HepG2 (cell line): ENCODE results near the gene FAR1. TPM values are rescaled to one million over a fixed set of nuclear protein-coding genes. Genes with fewer than 3 reads are reported as not detected.

ENCODE experiments used
- ATAC-seq: fragments of 200-7000 bp; cut with Tn5 transposase; 3 replicates; pipeline ENCODE4 v1.9.1; 2020; ENCODE audit warnings: mild to moderate bottlenecking, moderate library complexity
- BruUV-seq: library from RNA; stranded (reverse); fragments of 400-500 nt; replicated peaks from 2 replicates; lab custom pipeline; 2021; lab: Mats Ljungman, UMichigan
- CTCF ChIA-PET: fragments of 300-600 bp; formaldehyde crosslinking; extraction: SDS; loops from one replicate; lab custom pipeline; 2021; ENCODE audit warnings: low total read pairs, inconsistent platforms, low intra/inter-chr PET ratio; lab: Yijun Ruan, JAX
- POLR2A ChIA-PET: fragments of 350-600 bp; sonication (Branson Sonifier 250); formaldehyde crosslinking; loops from one replicate; lab custom pipeline; 2020; ENCODE audit warnings: antibody characterized with exemption, inconsistent platforms; lab: Yijun Ruan, JAX
- DNase-seq: peaks from one replicate; pipeline ENCODE4 v3.0.0-alpha.2; 2015; ENCODE audit warnings: low spot score
- FAIRE-seq: peaks from 3 replicates; lab custom pipeline; 2011; peaks lifted over from hg19 to GRCh38; lab: Jason Lieb, UNC
- H2AFZ ChIP-seq: one replicate; pipeline ENCODE4 v1.6.1; 2011; ENCODE audit warnings: low read length, inconsistent platforms
- H3K27ac ChIP-seq: fragments of 300-600 bp; 3 replicates; pipeline ENCODE4 v1.8.0; 2011; ENCODE audit warnings: mixed run types, mild to moderate bottlenecking, mixed read lengths, low read length, inconsistent platforms; ENCODE audit not compliant: insufficient read depth; ENCODE audit errors: extremely low read length
- H3K27me3 ChIP-seq, 2 experiments: fragments of 200-600 bp in 1 of 2; 2 replicates in 1 of 2; 3 replicates in 1 of 2; pipeline versions ENCODE4 v1.6.0 to v1.8.0; 2011; ENCODE audit warnings: low read length in 2 of 2, mild to moderate bottlenecking in 2 of 2, moderate library complexity in 2 of 2, inconsistent platforms in 1 of 2; ENCODE audit not compliant: insufficient read depth in 2 of 2, control insufficient read depth in 1 of 2
- H3K36me3 ChIP-seq, 2 experiments: fragments of 200-600 bp in 1 of 2; replicated peaks in 1 of 2; 2 replicates in 1 of 2; 3 replicates in 1 of 2; pipeline versions ENCODE4 v1.5.1 to v1.8.0; 2011; ENCODE audit warnings: low read length in 2 of 2, inconsistent platforms in 1 of 2; ENCODE audit not compliant: insufficient read depth in 2 of 2, control insufficient read depth in 1 of 2
- H3K4me1 ChIP-seq: 2 replicates; pipeline ENCODE4 v1.5.1; 2012; ENCODE audit warnings: low read length, inconsistent platforms; ENCODE audit not compliant: insufficient read depth
- H3K4me2 ChIP-seq: 2 replicates; pipeline ENCODE4 v1.6.0; 2011; ENCODE audit warnings: low read depth, low read length, inconsistent platforms
- H3K4me3 ChIP-seq, 3 experiments: fragments of 200-600 bp in 1 of 3; sonication (generic), shearing (Covaris generic) in 1 of 3; replicated peaks in 1 of 3; 2 replicates each; pipeline ENCODE4 v1.5.1; 2011 to 2016; ENCODE audit warnings: low read length in 3 of 3, inconsistent platforms in 2 of 3, low read depth in 2 of 3, mild to moderate bottlenecking in 2 of 3, control low read depth in 1 of 3, mixed read lengths in 1 of 3; ENCODE audit not compliant: insufficient read depth in 1 of 3
- H3K79me2 ChIP-seq: one replicate; pipeline ENCODE4 v1.6.1; 2011; ENCODE audit warnings: low read length, inconsistent platforms; ENCODE audit not compliant: insufficient read depth
- H3K9ac ChIP-seq: 2 replicates; pipeline ENCODE4 v1.6.0; 2011; ENCODE audit warnings: mild to moderate bottlenecking, low read depth, low read length, inconsistent platforms; ENCODE audit not compliant: insufficient read depth
- H3K9me3 ChIP-seq: 2 replicates; pipeline ENCODE4 v1.5.1; 2012; ENCODE audit warnings: mild to moderate bottlenecking, low read length
- H4K20me1 ChIP-seq: 2 replicates; pipeline ENCODE4 v1.6.0; 2011; ENCODE audit warnings: inconsistent platforms, mild to moderate bottlenecking, low read length, moderate library complexity; ENCODE audit not compliant: insufficient read depth
- CENPX ChIP-seq: sonication (generic); formaldehyde crosslinking; IDR thresholded peaks from 2 replicates; pipeline ENCODE4 v1.9.0; 2021; ENCODE audit warnings: mild to moderate bottlenecking, missing genetic modification reagents, moderate library complexity
- MXI1 ChIP-seq: IDR thresholded peaks from 3 replicates; pipeline ENCODE4 v1.6.1; 2012; ENCODE audit warnings: low read depth, low read length, inconsistent platforms, borderline replicate concordance
- PAX8 ChIP-seq: sonication (generic); formaldehyde crosslinking; IDR thresholded peaks from 2 replicates; pipeline ENCODE4 v1.8.0; 2022; ENCODE audit warnings: mild to moderate bottlenecking, missing genetic modification reagents, borderline replicate concordance
- SAFB2 ChIP-seq: sonication (generic); formaldehyde crosslinking; IDR thresholded peaks from 2 replicates; pipeline ENCODE4 v1.5.1; 2020; ENCODE audit warnings: missing genetic modification reagents, low read depth, mild to moderate bottlenecking, borderline replicate concordance
- SMAD1 ChIP-seq: sonication (generic); formaldehyde crosslinking; IDR thresholded peaks from 2 replicates; pipeline ENCODE4 v1.4.0; 2020; ENCODE audit warnings: missing genetic modification reagents, low read depth, mild to moderate bottlenecking, borderline replicate concordance
- SNAPC2 ChIP-seq: sonication (generic); formaldehyde crosslinking; IDR thresholded peaks from 2 replicates; pipeline ENCODE4 v1.8.1; 2022; ENCODE audit warnings: mild to moderate bottlenecking, missing genetic modification reagents
- SP1 ChIP-seq, 2 experiments: fragments of 450-650 bp in 1 of 2; sonication (generic) in 1 of 2; formaldehyde crosslinking in 1 of 2; IDR thresholded peaks; 2 replicates each; pipeline versions ENCODE4 v1.4.0 to v1.6.1; 2016 to 2020; ENCODE audit warnings: missing genetic modification reagents in 1 of 2
- XBP1 ChIP-seq: sonication (generic); formaldehyde crosslinking; IDR thresholded peaks from 2 replicates; pipeline ENCODE4 v1.5.0; 2020; ENCODE audit warnings: missing genetic modification reagents
- ZNF484 ChIP-seq: sonication (generic); formaldehyde crosslinking; IDR thresholded peaks from 2 replicates; pipeline ENCODE4 v1.5.1; 2020; ENCODE audit warnings: mild to moderate bottlenecking, low read depth, missing genetic modification reagents, borderline replicate concordance
- ZNF788 ChIP-seq: sonication (generic); formaldehyde crosslinking; IDR thresholded peaks from 2 replicates; pipeline ENCODE4 v1.5.0; 2020; ENCODE audit warnings: mild to moderate bottlenecking, missing genetic modification reagents, borderline replicate concordance
- in situ Hi-C: cut with HindIII; loops from 2 replicates; pipeline ENCODE4 v1.10.0; 2017; ENCODE audit warnings: low pct_unique_long_range_greater_than_20kb; ENCODE audit not compliant: extremely low pct_ligation_motif_present
- intact Hi-C: fragments of 100-400 bp; cut with micrococcal nuclease; formaldehyde crosslinking; loops from one replicate; pipeline ENCODE4 v1.10.0; 2022; ENCODE audit not compliant: unreplicated experiment
- polyA plus RNA-seq, 8 experiments: library from polyadenylated mRNA; depleted of rRNA in 3 of 8; stranded (reverse) in 7 of 8; unstranded in 1 of 8; fragments of >200 nt; fragmentation: Illumina TruSeq in 4 of 8; extraction: Trizol in 4 of 8; gene quantifications; 2 replicates each; pipeline versions ENCODE4 v1.2.1 to v1.2.3, GENCODE V29; 2011 to 2016; ENCODE audit warnings: low read depth in 4 of 8, missing spikeins in 1 of 8, mixed read lengths in 1 of 8; ENCODE audit not compliant: insufficient read depth in 1 of 8
- total RNA-seq, 5 experiments: library from RNA; depleted of rRNA; stranded (reverse); fragments of >200 nt; fragmentation: Illumina TruSeq; extraction: Trizol; gene quantifications; 2 replicates each; pipeline ENCODE4 v1.2.3, GENCODE V29; 2016; ENCODE audit warnings: low read depth in 1 of 5
- TF ChIP-seq, protein P1 (sequence below): sonication (generic); formaldehyde crosslinking; IDR thresholded peaks from 2 replicates; pipeline ENCODE4 v1.4.0; 2020; ENCODE audit warnings: missing genetic modification reagents
- TF ChIP-seq, protein P2 (sequence below): sonication (generic); formaldehyde crosslinking; IDR thresholded peaks from 2 replicates; pipeline ENCODE4 v1.4.0; 2020; ENCODE audit warnings: mild to moderate bottlenecking, missing genetic modification reagents, borderline replicate concordance
- TF ChIP-seq, protein P3 (sequence below): sonication (generic); formaldehyde crosslinking; IDR thresholded peaks from 2 replicates; pipeline ENCODE4 v1.8.1; 2023; ENCODE audit warnings: mild to moderate bottlenecking, missing genetic modification reagents

FAR1 gene
- total and polyA plus RNA-seq, 2 of the 13 experiments (the other 11 are each of a cell fraction or from before 2014, with no cell fraction given): 0.40 to 0.95 TPM

DNA sequence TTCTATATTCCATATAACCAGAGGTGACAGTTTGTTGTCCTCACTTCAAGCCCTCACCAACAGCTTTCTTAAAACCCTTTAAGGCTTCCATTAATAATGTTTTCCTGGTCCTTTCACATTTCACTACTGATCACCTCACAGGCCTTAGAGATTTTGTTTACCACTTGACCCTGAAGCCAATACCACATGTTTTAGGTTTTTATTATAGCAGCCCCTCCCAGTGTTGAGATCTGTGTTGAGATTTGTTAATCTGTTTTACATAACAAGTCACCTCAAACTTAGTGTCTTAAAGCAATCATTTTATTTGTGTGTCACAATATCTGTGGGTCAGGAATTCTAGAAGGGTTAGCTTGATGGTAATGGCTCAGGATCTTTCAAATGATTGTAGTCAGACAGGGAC is 49.9 kb downstream of the FAR1 start:
- no peaks in the 10 kb centered on the region for H4K20me1 ChIP-seq
- no peaks in the 10 kb centered on the region for H3K36me3 ChIP-seq
- ATAC-seq (no peak), FAIRE-seq (no peak), DNase-seq (no peak)
- H3K79me2 ChIP-seq: no peaks in the 10 kb centered on the region
- H2AFZ ChIP-seq: no peak overlapping the region
- BruUV-seq: no TSS peak
- ChIA-PET CTCF (no interaction called here), POLR2A (no interaction called here)
- no peak overlapping the region for H3K27ac ChIP-seq
- intact Hi-C loops (no loop called here), in situ Hi-C loops (no loop called here)
- H3K4me3 ChIP-seq: no peak overlapping the region
- H3K4me1 ChIP-seq: no peaks in the 10 kb centered on the region
- no peak overlapping the region for H3K9ac ChIP-seq
- H3K27me3 ChIP-seq: no peaks in the 10 kb centered on the region
- no peak overlapping the region for H3K4me2 ChIP-seq
- no peaks in the 10 kb centered on the region for H3K9me3 ChIP-seq
- TF ChIP-seq SAFB2: no peak
- TF ChIP-seq XBP1 (CRISPR knock-in tag): no peak
- TF ChIP-seq, protein P1, sequence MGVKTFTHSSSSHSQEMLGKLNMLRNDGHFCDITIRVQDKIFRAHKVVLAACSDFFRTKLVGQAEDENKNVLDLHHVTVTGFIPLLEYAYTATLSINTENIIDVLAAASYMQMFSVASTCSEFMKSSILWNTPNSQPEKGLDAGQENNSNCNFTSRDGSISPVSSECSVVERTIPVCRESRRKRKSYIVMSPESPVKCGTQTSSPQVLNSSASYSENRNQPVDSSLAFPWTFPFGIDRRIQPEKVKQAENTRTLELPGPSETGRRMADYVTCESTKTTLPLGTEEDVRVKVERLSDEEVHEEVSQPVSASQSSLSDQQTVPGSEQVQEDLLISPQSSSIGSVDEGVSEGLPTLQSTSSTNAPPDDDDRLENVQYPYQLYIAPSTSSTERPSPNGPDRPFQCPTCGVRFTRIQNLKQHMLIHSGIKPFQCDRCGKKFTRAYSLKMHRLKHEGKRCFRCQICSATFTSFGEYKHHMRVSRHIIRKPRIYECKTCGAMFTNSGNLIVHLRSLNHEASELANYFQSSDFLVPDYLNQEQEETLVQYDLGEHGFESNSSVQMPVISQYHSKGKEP: no peak
- TF ChIP-seq, protein P2, sequence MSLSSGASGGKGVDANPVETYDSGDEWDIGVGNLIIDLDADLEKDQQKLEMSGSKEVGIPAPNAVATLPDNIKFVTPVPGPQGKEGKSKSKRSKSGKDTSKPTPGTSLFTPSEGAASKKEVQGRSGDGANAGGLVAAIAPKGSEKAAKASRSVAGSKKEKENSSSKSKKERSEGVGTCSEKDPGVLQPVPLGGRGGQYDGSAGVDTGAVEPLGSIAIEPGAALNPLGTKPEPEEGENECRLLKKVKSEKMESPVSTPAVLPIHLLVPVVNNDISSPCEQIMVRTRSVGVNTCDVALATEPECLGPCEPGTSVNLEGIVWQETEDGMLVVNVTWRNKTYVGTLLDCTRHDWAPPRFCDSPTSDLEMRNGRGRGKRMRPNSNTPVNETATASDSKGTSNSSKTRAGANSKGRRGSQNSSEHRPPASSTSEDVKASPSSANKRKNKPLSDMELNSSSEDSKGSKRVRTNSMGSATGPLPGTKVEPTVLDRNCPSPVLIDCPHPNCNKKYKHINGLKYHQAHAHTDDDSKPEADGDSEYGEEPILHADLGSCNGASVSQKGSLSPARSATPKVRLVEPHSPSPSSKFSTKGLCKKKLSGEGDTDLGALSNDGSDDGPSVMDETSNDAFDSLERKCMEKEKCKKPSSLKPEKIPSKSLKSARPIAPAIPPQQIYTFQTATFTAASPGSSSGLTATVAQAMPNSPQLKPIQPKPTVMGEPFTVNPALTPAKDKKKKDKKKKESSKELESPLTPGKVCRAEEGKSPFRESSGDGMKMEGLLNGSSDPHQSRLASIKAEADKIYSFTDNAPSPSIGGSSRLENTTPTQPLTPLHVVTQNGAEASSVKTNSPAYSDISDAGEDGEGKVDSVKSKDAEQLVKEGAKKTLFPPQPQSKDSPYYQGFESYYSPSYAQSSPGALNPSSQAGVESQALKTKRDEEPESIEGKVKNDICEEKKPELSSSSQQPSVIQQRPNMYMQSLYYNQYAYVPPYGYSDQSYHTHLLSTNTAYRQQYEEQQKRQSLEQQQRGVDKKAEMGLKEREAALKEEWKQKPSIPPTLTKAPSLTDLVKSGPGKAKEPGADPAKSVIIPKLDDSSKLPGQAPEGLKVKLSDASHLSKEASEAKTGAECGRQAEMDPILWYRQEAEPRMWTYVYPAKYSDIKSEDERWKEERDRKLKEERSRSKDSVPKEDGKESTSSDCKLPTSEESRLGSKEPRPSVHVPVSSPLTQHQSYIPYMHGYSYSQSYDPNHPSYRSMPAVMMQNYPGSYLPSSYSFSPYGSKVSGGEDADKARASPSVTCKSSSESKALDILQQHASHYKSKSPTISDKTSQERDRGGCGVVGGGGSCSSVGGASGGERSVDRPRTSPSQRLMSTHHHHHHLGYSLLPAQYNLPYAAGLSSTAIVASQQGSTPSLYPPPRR (CRISPR knock-in tag): no peak
- TF ChIP-seq CENPX: no peak
- no peak for TF ChIP-seq SMAD1 (CRISPR knock-in tag)
- no peak for TF ChIP-seq SP1 (IDR thresholded peaks at IDR 0.05)
- TF ChIP-seq SP1 (CRISPR knock-in tag; IDR thresholded peaks at IDR 0.05): no peak
- no peak for TF ChIP-seq ZNF788 (CRISPR knock-in tag)
- TF ChIP-seq PAX8: no peak
- TF ChIP-seq MXI1: no peak
- TF ChIP-seq, protein P3, sequence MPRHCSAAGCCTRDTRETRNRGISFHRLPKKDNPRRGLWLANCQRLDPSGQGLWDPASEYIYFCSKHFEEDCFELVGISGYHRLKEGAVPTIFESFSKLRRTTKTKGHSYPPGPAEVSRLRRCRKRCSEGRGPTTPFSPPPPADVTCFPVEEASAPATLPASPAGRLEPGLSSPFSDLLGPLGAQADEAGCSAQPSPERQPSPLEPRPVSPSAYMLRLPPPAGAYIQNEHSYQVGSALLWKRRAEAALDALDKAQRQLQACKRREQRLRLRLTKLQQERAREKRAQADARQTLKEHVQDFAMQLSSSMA (CRISPR knock-in tag): no peak
- no peak for TF ChIP-seq SNAPC2 (CRISPR knock-in tag)
- no peak for TF ChIP-seq ZNF484
